Measurements from ENCODE around the gene THADA. TPM values are rescaled to one million over a fixed set of nuclear protein-coding genes. Genes with fewer than 3 reads are reported as not detected.
"Not testable (repeated sequence)": the region's sequence is repeated elsewhere in the genome, so short reads cannot be mapped to it uniquely, and the experiment has no call there.

Gene THADA, protein sequence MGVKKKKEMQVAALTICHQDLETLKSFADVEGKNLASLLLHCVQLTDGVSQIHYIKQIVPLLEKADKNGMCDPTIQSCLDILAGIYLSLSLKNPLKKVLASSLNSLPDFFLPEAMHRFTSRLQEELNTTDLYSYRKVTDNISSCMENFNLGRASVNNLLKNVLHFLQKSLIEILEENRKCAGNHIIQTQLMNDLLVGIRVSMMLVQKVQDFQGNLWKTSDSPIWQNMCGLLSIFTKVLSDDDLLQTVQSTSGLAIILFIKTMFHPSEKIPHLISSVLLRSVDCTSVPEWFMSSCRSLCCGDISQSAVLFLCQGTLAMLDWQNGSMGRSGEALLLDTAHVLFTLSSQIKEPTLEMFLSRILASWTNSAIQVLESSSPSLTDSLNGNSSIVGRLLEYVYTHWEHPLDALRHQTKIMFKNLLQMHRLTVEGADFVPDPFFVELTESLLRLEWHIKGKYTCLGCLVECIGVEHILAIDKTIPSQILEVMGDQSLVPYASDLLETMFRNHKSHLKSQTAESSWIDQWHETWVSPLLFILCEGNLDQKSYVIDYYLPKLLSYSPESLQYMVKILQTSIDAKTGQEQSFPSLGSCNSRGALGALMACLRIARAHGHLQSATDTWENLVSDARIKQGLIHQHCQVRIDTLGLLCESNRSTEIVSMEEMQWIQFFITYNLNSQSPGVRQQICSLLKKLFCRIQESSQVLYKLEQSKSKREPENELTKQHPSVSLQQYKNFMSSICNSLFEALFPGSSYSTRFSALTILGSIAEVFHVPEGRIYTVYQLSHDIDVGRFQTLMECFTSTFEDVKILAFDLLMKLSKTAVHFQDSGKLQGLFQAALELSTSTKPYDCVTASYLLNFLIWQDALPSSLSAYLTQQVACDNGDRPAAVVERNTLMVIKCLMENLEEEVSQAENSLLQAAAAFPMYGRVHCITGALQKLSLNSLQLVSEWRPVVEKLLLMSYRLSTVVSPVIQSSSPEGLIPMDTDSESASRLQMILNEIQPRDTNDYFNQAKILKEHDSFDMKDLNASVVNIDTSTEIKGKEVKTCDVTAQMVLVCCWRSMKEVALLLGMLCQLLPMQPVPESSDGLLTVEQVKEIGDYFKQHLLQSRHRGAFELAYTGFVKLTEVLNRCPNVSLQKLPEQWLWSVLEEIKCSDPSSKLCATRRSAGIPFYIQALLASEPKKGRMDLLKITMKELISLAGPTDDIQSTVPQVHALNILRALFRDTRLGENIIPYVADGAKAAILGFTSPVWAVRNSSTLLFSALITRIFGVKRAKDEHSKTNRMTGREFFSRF (N-terminal part only)
- 10 to 100 TPM; 50.3 to 60.4 (median 57.0) TPM for total RNA-seq

DNA sequence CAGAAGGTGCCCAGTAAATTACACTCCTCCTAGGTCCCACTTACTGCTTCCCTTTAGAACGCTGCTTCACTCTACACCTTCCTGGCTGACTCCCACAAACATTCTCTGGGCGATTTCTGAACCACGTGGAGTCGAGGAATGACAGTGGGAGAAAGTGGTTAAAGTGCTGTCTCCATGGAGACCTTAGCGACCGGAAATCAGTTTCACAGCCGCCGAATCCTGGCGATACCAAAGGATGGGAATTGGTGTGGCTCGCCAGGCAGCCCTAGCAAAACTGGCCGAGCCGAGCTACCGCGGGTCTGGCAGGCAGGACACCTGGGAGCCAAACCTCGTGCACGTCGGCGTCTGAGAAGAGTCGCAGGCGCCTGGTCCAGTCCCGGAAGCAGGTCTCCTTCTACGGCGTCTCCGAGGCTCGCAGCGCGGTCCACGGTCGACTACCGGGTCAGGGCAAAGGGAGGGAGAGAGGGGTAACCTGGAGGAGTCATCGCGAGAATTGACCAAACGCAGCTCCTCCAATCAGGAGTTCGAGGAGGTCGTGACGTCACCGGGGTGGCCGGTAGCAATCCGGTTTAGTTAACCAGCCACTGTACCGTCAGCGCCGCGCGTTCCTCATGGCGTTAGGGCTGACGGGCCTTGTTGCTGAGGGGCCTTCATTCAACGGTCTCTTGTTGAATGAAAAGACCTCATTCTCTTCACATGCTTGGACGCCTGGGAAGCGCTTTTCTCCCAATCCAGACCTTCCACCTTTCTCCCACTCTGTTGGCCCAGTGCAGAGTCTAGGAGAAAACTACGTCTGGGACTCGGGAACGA is at the start of gene THADA:
Gene THADA, minus strand, starts transcription at position 436 of the 810 bp plus-strand sequence. CDS start 3,646 bp downstream, outside the sequence.
- peaks cover 28% of the 10 kb centered on the region for H3K4me1 Mint-ChIP-seq (ENCODE audit: low read depth)
- no peaks in the 10 kb centered on the region for H3K9me3 Mint-ChIP-seq
- ATAC-seq (peak; percentile 97 to 98), DNase-seq (peak; percentile 96)
- H3K36me3 Mint-ChIP-seq (ENCODE audit: insufficient read depth) = peaks cover 4% of the 10 kb centered on the region
- peak within 1 kb of the TSS; percentile 94 for H3K4me3 Mint-ChIP-seq
- H3K27me3 Mint-ChIP-seq (ENCODE audit: low read depth) = peaks cover 4% of the 10 kb centered on the region

DNA sequence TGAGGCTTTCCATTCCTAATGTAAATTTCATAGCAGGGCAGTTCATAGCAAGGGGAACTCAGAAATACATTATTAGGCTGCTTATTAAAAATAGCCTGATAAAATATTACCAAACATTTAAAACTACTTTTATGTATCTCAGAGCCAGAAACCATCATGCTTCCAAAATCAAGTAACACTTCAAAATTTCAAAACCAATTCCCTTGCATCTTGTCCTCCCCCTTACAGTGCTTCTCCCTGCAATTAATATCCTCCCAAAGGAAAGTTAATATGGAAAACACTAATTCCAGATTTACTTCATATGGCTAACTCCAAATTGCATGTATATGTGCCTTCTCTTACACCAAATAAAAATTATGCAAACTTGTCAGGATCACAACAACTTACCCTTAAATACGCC is 47.8 kb upstream of the THADA start:
- no peaks in the 10 kb centered on the region for H3K4me1 Mint-ChIP-seq (ENCODE audit: low read depth)
- DNase-seq (no peak), ATAC-seq (no peak)
- H3K9me3 Mint-ChIP-seq = peaks cover 5% of the 10 kb centered on the region
- no peak overlapping the region for H3K4me3 Mint-ChIP-seq
- no peaks in the 10 kb centered on the region for H3K36me3 Mint-ChIP-seq (ENCODE audit: insufficient read depth)
- H3K27me3 Mint-ChIP-seq (ENCODE audit: low read depth) = no peaks in the 10 kb centered on the region

- ATAC-seq (no peak), DNase-seq (no peak)
- no peak overlapping the region for H3K4me3 Mint-ChIP-seq
These were observed 46.5 kb upstream of the THADA start for GRCh38 chr2:43642363-43642762.

GRCh38 chr2:43637030-43637803 is 41.4 kb upstream of the THADA start, which contains the start of gene PLEKHH2:
Gene PLEKHH2 (plus strand): TSS chr2:43637260. CDS start chr2:43644674, 7,414 bp downstream.
- Mint-ChIP-seq H3K4me1 (ENCODE audit: low read depth) (peaks cover 13% of the 10 kb centered on the region), H3K9me3 (peaks cover 5% of the 10 kb centered on the region), H3K4me3 (peak within 1 kb of the TSS; percentile 85), H3K36me3 (ENCODE audit: insufficient read depth) (no peaks in the 10 kb centered on the region), H3K27me3 (ENCODE audit: low read depth) (peaks cover 29% of the 10 kb centered on the region)
- DNase-seq (peak; percentile 89), ATAC-seq (peak; percentile 100)

More at GRCh38 chr2:43642363-43642762, 46.5 kb upstream of the THADA start:
- no peaks in the 10 kb centered on the region for H3K36me3 Mint-ChIP-seq (ENCODE audit: insufficient read depth)
- H3K27me3 Mint-ChIP-seq (ENCODE audit: low read depth) = no peaks in the 10 kb centered on the region
- peaks cover 5% of the 10 kb centered on the region for H3K9me3 Mint-ChIP-seq
- peaks cover 3% of the 10 kb centered on the region for H3K4me1 Mint-ChIP-seq (ENCODE audit: low read depth)

DNA sequence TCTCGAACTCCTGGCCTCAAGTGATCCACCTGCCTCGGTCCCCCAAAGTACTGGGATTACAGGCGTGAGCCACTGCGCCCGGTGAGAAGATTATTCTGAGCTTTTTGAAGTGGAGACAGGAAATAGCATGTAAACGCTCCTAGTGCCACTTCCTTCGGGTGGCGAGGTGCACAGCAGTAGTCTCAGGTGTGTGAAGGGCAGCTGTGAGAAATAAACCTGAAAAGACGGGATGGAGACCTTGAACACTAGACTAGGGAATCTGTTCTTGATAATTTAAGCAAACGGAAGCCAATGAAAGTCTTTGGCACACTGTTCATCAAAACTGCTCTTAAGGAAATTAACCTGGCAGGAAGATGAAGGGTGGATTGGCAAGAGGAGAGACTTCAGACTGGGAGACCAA is 40.8 kb upstream of the THADA start:
- peaks cover 5% of the 10 kb centered on the region for H3K9me3 Mint-ChIP-seq
- DNase-seq = no peak
- no peaks in the 10 kb centered on the region for H3K36me3 Mint-ChIP-seq (ENCODE audit: insufficient read depth)
- peaks cover 33% of the 10 kb centered on the region for H3K27me3 Mint-ChIP-seq (ENCODE audit: low read depth)
- peaks cover 13% of the 10 kb centered on the region for H3K4me1 Mint-ChIP-seq (ENCODE audit: low read depth)
- peak; percentile 27 to 36 for ATAC-seq
- peak overlapping the region; percentile 85 for H3K4me3 Mint-ChIP-seq

DNA sequence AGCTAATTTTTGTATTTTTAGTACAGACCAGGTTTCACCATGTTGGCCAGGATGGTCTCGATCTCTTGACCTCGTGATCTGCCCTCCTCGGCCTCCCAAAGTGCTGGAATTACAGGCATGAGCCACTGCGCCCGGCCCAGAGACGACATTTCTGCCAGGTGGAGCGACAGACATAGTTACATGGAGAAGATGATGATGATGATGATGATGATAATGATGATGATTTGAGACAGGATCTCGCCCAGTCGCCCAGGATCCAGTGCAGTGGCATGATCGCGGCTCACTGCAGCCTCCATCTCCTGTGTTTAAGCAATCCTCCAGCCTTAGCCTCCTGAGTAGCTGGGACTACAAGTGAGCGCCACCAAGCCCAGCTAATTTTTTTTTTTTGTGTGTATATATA is 40.3 kb upstream of the THADA start:
- H3K4me3 Mint-ChIP-seq = peak overlapping the region; percentile 39
- peaks cover 36% of the 10 kb centered on the region for H3K27me3 Mint-ChIP-seq (ENCODE audit: low read depth)
- not testable (repeated sequence) for ATAC-seq; H3K9me3 Mint-ChIP-seq; H3K36me3 Mint-ChIP-seq (ENCODE audit: insufficient read depth); DNase-seq
- peaks cover 13% of the 10 kb centered on the region for H3K4me1 Mint-ChIP-seq (ENCODE audit: low read depth)

DNA sequence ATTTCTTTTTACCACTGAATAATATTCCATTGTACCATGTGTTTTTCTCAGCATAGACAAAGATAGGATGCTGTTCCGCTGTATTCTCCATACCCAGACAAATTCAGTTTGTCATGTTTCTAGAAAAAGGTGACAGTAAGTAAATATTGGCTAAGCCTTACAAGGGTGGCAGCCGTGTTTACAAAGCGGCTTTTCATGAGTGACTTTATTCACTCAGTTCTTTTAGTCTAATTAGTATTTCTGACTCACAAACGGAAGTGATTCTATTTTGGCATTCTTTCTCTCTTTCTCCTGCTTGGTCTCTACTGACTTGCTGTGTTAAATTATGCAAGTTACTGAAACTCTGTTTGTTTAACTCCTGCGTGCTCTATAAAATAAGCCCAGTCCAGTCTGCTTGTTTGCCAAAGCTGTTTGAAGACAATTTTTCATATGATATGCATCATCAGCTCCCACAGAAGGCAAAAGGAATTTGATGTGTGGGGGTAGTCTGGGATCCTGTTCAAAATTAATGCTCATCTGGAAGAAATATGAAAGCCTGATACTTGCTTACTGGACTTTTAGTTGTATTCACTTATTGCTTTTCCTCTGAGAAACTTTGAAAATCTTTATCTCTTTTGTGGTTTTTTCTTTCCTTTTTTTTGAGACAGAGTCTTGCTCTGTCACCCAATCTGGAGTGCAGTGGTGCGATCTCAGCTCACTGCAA is 38.9 kb upstream of the THADA start:
- peaks cover 37% of the 10 kb centered on the region for H3K27me3 Mint-ChIP-seq (ENCODE audit: low read depth)
- H3K4me1 Mint-ChIP-seq (ENCODE audit: low read depth) = peaks cover 13% of the 10 kb centered on the region
- DNase-seq (no peak), ATAC-seq (no peak)
- no peaks in the 10 kb centered on the region for H3K36me3 Mint-ChIP-seq (ENCODE audit: insufficient read depth)
- no peak overlapping the region for H3K4me3 Mint-ChIP-seq
- H3K9me3 Mint-ChIP-seq = peaks cover 5% of the 10 kb centered on the region

DNA sequence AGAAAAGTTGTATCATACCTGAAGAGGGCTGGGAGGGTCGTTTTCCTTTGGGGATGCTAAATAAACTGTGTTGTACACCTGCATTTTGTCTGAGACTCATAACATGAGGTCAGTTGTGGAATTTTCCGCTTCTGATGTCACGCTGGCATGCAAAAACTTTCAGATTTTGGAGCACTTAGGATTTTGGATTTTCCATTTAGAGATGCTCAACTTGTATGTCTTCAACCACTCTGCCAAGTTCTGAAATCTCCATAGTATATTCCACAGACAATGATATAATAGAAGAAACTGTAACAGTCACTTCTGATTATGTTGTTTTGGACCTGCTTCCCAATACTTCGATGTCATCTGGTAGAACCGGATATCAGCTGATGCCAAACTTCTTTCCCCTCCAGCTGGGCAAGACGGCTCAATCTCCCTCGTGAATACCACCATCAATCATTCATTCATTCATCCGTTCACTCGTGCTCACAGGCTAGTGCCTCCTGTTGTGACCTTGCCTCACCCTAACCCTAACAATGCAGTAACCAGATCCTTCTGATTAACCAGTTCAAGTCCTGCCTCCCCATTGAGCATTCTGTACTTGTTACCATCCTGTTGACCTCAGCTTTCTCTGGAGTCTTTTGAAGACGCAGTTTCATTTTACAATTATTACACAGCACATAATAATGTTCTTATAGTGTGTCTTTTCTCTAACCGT is 35.9 kb upstream of the THADA start:
- H3K9me3 Mint-ChIP-seq = no peaks in the 10 kb centered on the region
- DNase-seq (no peak), ATAC-seq (no peak)
- H3K27me3 Mint-ChIP-seq (ENCODE audit: low read depth) = peaks cover 41% of the 10 kb centered on the region
- H3K36me3 Mint-ChIP-seq (ENCODE audit: insufficient read depth) = no peaks in the 10 kb centered on the region
- H3K4me1 Mint-ChIP-seq (ENCODE audit: low read depth) = peaks cover 8% of the 10 kb centered on the region
- H3K4me3 Mint-ChIP-seq = no peak overlapping the region

- ATAC-seq (no peak), DNase-seq (no peak)
- no peak overlapping the region for H3K4me3 Mint-ChIP-seq
- H3K4me1 Mint-ChIP-seq (ENCODE audit: low read depth) = no peaks in the 10 kb centered on the region
- peaks cover 10% of the 10 kb centered on the region for H3K27me3 Mint-ChIP-seq (ENCODE audit: low read depth)
- H3K9me3 Mint-ChIP-seq = no peaks in the 10 kb centered on the region
- no peaks in the 10 kb centered on the region for H3K36me3 Mint-ChIP-seq (ENCODE audit: insufficient read depth)
These were observed 27.2 kb upstream of the THADA start for GRCh38 chr2:43622931-43623451.

GRCh38 chr2:43619511-43619910 is 23.7 kb upstream of the THADA start:
- no peaks in the 10 kb centered on the region for H3K4me1 Mint-ChIP-seq (ENCODE audit: low read depth)
- ATAC-seq = no peak
- no peak for DNase-seq
- no peaks in the 10 kb centered on the region for H3K9me3 Mint-ChIP-seq
- no peaks in the 10 kb centered on the region for H3K36me3 Mint-ChIP-seq (ENCODE audit: insufficient read depth)
- H3K27me3 Mint-ChIP-seq (ENCODE audit: low read depth) = peaks cover 20% of the 10 kb centered on the region
- H3K4me3 Mint-ChIP-seq = no peak overlapping the region

- H3K4me1 Mint-ChIP-seq (ENCODE audit: low read depth) = no peaks in the 10 kb centered on the region
- no peak for ATAC-seq
These were observed 21.3 kb upstream of the THADA start for GRCh38 chr2:43616967-43617680.

More at GRCh38 chr2:43616967-43617680, 21.3 kb upstream of the THADA start:
- Mint-ChIP-seq H3K4me3 (no peak overlapping the region), H3K9me3 (no peaks in the 10 kb centered on the region), H3K36me3 (ENCODE audit: insufficient read depth) (no peaks in the 10 kb centered on the region), H3K27me3 (ENCODE audit: low read depth) (peaks cover 17% of the 10 kb centered on the region)
- DNase-seq = no peak

All from activated T-cell treated with anti-CD3 and anti-CD28 coated beads, Interleukin-2, amount 50 U/mL, for 4 hours (primary cell).